ENCODE measurements around the gene TBC1D24.

DNA sequence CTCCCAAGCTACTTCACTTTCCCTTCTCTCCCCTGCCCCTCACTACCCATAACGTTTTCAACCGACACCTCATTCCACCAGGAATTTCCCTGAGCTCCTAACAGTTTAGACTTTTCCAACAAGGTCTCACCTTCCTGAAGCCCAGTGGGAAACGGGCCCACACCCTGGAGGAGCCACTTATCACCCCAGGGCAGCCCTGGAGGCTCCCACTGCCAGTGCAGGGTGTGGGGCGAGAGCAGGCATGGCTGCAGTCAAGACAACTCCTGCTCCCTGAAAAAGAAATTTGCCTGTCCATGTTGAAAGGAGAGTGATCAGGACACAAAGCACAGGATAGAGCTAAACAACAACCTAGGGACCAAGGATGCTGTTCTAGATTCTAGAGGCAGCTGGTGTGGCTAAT, 47.4 kb upstream of the TBC1D24 start:
- no peak for TF ChIP-seq RCOR1 (IDR thresholded peaks at IDR 0.05; ENCODE audit: low read length)
- TF ChIP-seq, protein P1, sequence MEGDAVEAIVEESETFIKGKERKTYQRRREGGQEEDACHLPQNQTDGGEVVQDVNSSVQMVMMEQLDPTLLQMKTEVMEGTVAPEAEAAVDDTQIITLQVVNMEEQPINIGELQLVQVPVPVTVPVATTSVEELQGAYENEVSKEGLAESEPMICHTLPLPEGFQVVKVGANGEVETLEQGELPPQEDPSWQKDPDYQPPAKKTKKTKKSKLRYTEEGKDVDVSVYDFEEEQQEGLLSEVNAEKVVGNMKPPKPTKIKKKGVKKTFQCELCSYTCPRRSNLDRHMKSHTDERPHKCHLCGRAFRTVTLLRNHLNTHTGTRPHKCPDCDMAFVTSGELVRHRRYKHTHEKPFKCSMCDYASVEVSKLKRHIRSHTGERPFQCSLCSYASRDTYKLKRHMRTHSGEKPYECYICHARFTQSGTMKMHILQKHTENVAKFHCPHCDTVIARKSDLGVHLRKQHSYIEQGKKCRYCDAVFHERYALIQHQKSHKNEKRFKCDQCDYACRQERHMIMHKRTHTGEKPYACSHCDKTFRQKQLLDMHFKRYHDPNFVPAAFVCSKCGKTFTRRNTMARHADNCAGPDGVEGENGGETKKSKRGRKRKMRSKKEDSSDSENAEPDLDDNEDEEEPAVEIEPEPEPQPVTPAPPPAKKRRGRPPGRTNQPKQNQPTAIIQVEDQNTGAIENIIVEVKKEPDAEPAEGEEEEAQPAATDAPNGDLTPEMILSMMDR (IDR thresholded peaks at IDR 0.05), result no peak
- TF ChIP-seq, protein P2, sequence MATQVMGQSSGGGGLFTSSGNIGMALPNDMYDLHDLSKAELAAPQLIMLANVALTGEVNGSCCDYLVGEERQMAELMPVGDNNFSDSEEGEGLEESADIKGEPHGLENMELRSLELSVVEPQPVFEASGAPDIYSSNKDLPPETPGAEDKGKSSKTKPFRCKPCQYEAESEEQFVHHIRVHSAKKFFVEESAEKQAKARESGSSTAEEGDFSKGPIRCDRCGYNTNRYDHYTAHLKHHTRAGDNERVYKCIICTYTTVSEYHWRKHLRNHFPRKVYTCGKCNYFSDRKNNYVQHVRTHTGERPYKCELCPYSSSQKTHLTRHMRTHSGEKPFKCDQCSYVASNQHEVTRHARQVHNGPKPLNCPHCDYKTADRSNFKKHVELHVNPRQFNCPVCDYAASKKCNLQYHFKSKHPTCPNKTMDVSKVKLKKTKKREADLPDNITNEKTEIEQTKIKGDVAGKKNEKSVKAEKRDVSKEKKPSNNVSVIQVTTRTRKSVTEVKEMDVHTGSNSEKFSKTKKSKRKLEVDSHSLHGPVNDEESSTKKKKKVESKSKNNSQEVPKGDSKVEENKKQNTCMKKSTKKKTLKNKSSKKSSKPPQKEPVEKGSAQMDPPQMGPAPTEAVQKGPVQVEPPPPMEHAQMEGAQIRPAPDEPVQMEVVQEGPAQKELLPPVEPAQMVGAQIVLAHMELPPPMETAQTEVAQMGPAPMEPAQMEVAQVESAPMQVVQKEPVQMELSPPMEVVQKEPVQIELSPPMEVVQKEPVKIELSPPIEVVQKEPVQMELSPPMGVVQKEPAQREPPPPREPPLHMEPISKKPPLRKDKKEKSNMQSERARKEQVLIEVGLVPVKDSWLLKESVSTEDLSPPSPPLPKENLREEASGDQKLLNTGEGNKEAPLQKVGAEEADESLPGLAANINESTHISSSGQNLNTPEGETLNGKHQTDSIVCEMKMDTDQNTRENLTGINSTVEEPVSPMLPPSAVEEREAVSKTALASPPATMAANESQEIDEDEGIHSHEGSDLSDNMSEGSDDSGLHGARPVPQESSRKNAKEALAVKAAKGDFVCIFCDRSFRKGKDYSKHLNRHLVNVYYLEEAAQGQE (IDR thresholded peaks at IDR 0.05; ENCODE audit: low read depth, low read length), result no peak
- TF ChIP-seq, protein P3, sequence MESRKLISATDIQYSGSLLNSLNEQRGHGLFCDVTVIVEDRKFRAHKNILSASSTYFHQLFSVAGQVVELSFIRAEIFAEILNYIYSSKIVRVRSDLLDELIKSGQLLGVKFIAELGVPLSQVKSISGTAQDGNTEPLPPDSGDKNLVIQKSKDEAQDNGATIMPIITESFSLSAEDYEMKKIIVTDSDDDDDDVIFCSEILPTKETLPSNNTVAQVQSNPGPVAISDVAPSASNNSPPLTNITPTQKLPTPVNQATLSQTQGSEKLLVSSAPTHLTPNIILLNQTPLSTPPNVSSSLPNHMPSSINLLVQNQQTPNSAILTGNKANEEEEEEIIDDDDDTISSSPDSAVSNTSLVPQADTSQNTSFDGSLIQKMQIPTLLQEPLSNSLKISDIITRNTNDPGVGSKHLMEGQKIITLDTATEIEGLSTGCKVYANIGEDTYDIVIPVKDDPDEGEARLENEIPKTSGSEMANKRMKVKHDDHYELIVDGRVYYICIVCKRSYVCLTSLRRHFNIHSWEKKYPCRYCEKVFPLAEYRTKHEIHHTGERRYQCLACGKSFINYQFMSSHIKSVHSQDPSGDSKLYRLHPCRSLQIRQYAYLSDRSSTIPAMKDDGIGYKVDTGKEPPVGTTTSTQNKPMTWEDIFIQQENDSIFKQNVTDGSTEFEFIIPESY (IDR thresholded peaks at IDR 0.05; ENCODE audit: borderline replicate concordance, low read depth), result no peak
- TF ChIP-seq, protein P4, sequence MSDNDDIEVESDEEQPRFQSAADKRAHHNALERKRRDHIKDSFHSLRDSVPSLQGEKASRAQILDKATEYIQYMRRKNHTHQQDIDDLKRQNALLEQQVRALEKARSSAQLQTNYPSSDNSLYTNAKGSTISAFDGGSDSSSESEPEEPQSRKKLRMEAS (IDR thresholded peaks at IDR 0.05; ENCODE audit: low read depth), result no peak
- no peak for TF ChIP-seq YY1 (IDR thresholded peaks at IDR 0.05; ENCODE audit: low read depth)
